Measurements from ENCODE around the gene ABCG4. TPM values are rescaled to one million over a fixed set of nuclear protein-coding genes. Genes with fewer than 3 reads are reported as not detected.

Gene ABCG4
- total and polyA plus RNA-seq, 9 of the 15 experiments (the other 6 are each of a cell fraction or from before 2014, with no cell fraction given), result 0.03 to 0.11 (median 0.07) TPM; not detected in 4

DNA sequence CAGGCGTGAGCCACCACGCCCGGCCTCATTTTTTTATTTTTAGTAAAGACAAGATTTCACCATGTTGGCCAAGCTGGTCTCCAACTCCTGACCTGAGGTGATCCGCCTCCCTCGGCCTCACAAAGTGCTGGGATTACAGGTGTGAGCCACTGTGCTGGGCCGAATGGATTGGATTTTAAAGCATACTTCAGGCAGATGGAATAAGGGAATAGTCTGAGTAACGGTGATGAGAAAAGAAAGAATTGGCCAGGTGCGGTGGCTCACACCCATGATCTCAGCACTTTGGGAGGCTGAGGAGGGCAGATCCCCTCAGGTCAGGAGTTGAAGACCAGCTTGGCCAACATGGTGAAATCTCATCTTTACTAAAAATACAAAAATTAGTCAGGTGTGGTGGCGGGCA is 55.2 kb downstream of the ABCG4 start:
- Histone ChIP-seq H3K9me3 (replicated peaks; ENCODE audit: control insufficient read depth, insufficient read depth, low read depth, low read length) (no peaks in the 10 kb centered on the region), H3K79me2 (ENCODE audit: control insufficient read depth, insufficient read depth, low read length) (peaks cover 27% of the 10 kb centered on the region), H2AFZ (ENCODE audit: low read depth, low read length) (no peak overlapping the region), H3K9me1 (ENCODE audit: control insufficient read depth, insufficient read depth, low read length) (no peaks in the 10 kb centered on the region), H3K27ac (ENCODE audit: extremely low read depth, low read depth, low read length) (no peak overlapping the region), H3K36me3 (ENCODE audit: control insufficient read depth, insufficient read depth, low read length) (no peaks in the 10 kb centered on the region), H3K4me3 (no peak overlapping the region), H4K20me1 (replicated peaks; ENCODE audit: control insufficient read depth, insufficient read depth, low read length) (0 out of 2 replicates have a peak, but pooled peaks cover 7% of the 10 kb centered on the region), H3K4me2 (ENCODE audit: insufficient read depth, low read length) (no peak overlapping the region), H3K27me3 (ENCODE audit: control insufficient read depth in 2 of 2, insufficient read depth in 2 of 2, low read length in 2 of 2) (no peaks in the 10 kb centered on the region), H3K4me1 (replicated peaks in 1 of 2; ENCODE audit: control insufficient read depth in 2 of 2, insufficient read depth in 2 of 2, low read length in 2 of 2) (peaks cover 13% of the 10 kb centered on the region in 2 experiments; a peak in 4 of 5 replicates), H3K9ac (ENCODE audit: insufficient read depth in 1 of 2, low read depth in 2 of 2, low read length in 2 of 2) (no peak overlapping the region)
- FAIRE-seq (no peak), ATAC-seq (no peak), DNase-seq (ENCODE audit: extremely low read depth in 1 of 4, low spot score in 3 of 4) (no peak)
- POLR2A ChIA-PET, result interaction anchor here (0.6 kb wide), 2 partner anchors 119 to 130 kb away, joined by 3 to 5 read pairs; no protein-coding TSS in a partner anchor
- CTCF ChIA-PET (ENCODE audit: low intra/inter-chr PET ratio), result no interaction called here
- in situ Hi-C loops (cut with MboI) (no loop called here), intact Hi-C loops (cut with micrococcal nuclease) (no loop called here)
- no TSS peak for BruUV-seq (replicated peaks)
- WGBS (ENCODE audit: insufficient coverage, low coverage, missing lambda C conversion rate), result 92% methylated on average over 8 of the region's 9 CpGs
- TF ChIP-seq, protein P1, sequence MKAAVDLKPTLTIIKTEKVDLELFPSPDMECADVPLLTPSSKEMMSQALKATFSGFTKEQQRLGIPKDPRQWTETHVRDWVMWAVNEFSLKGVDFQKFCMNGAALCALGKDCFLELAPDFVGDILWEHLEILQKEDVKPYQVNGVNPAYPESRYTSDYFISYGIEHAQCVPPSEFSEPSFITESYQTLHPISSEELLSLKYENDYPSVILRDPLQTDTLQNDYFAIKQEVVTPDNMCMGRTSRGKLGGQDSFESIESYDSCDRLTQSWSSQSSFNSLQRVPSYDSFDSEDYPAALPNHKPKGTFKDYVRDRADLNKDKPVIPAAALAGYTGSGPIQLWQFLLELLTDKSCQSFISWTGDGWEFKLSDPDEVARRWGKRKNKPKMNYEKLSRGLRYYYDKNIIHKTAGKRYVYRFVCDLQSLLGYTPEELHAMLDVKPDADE (conservative IDR thresholded peaks at IDR 0.05; ENCODE audit: control insufficient read depth, low read depth, low read length), result no peak
- no peak for TF ChIP-seq HNRNPL (IDR thresholded peaks at IDR 0.05; ENCODE audit: low read depth, low read length)
- no peak for TF ChIP-seq EP400 (IDR thresholded peaks at IDR 0.05)

DNA sequence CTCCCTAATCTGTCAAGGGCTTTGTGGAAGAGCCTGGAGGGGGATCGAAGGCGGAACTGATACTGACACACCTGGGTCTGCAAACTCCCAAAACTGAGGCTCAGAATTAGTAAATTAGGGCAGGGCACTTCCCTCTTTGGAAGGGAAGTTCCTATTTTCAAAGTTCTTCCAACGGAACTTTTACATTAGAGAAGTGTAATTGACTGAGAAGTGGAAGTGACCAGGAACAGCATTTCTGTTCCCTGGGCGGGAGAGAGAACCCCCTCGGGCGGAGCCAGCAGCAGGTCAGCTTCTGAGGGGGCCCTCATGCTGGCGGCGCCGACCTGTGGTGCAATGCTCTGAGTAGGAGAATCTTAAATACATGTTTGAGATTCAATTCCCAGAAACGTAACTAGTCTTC is 56.2 kb downstream of the ABCG4 start:
- Histone ChIP-seq H3K4me3 (peak overlapping the region; percentile 96; the same call in 1 of the 2 replicates), H3K79me2 (ENCODE audit: control insufficient read depth, insufficient read depth, low read length) (peaks cover 37% of the 10 kb centered on the region), H3K9ac (ENCODE audit: insufficient read depth in 1 of 2, low read depth in 2 of 2, low read length in 2 of 2) (peak overlapping the region; percentile 74 to 80), H3K27me3 (ENCODE audit: control insufficient read depth in 2 of 2, insufficient read depth in 2 of 2, low read length in 2 of 2) (no peaks in the 10 kb centered on the region), H3K9me1 (ENCODE audit: control insufficient read depth, insufficient read depth, low read length) (no peaks in the 10 kb centered on the region), H2AFZ (ENCODE audit: low read depth, low read length) (peak overlapping the region; percentile 82), H3K4me1 (replicated peaks in 1 of 2; ENCODE audit: control insufficient read depth in 2 of 2, insufficient read depth in 2 of 2, low read length in 2 of 2) (peaks cover 13% of the 10 kb centered on the region in 2 experiments; a peak in 4 of 5 replicates), H3K9me3 (replicated peaks; ENCODE audit: control insufficient read depth, insufficient read depth, low read depth, low read length) (no peaks in the 10 kb centered on the region), H3K27ac (ENCODE audit: extremely low read depth, low read depth, low read length) (peak overlapping the region; percentile 88; the same call in 2 of the 3 replicates), H4K20me1 (replicated peaks; ENCODE audit: control insufficient read depth, insufficient read depth, low read length) (0 out of 2 replicates have a peak, but pooled peaks cover 7% of the 10 kb centered on the region), H3K36me3 (ENCODE audit: control insufficient read depth, insufficient read depth, low read length) (no peaks in the 10 kb centered on the region), H3K4me2 (ENCODE audit: insufficient read depth, low read length) (peak overlapping the region; percentile 71)
- ChIA-PET POLR2A (interaction anchor here (0.7 kb wide), 1 partner anchor 24 kb away, joined by 3 read pairs; no protein-coding TSS in a partner anchor), CTCF (ENCODE audit: low intra/inter-chr PET ratio) (interaction anchor here (0.7 kb wide), 1 partner anchor 128 kb away, joined by 3 read pairs; no protein-coding TSS in a partner anchor)
- intact Hi-C loops (cut with micrococcal nuclease), result no loop called here
- 38% methylated on average over 10 of the region's 10 CpGs for WGBS (ENCODE audit: insufficient coverage, low coverage, missing lambda C conversion rate)
- DNase-seq (ENCODE audit: extremely low read depth in 1 of 4, low spot score in 3 of 4) (peak in 3 of 4 experiments; percentile 18 to 28 (median 22)), ATAC-seq (no peak), FAIRE-seq (no peak)
- TF ChIP-seq GATA2 (CRISPR knock-in tag; IDR thresholded peaks at IDR 0.05) (no peak), SPI1 (IDR thresholded peaks at IDR 0.05; ENCODE audit: borderline replicate concordance, low read depth, low read length) (peak; percentile 81; the same call in 1 of the 2 replicates)
- no TSS peak for BruUV-seq (replicated peaks)
- in situ Hi-C loops (cut with MboI), result no loop called here
